HG02610 (cell line): Measurements from ENCODE around the gene LDLRAP1.
"Not testable (repeated sequence)": the region's sequence is repeated elsewhere in the genome, so short reads cannot be mapped to it uniquely, and the experiment has no call there.

Source experiments
- ATAC-seq: cut with Tn5 transposase; IDR thresholded peaks from one replicate; pipeline ENCODE4 v1.9.1; 2021; ENCODE audit warnings: mild to moderate bottlenecking, moderate library complexity; ENCODE audit not compliant: unreplicated experiment

The LDLRAP1 gene, protein sequence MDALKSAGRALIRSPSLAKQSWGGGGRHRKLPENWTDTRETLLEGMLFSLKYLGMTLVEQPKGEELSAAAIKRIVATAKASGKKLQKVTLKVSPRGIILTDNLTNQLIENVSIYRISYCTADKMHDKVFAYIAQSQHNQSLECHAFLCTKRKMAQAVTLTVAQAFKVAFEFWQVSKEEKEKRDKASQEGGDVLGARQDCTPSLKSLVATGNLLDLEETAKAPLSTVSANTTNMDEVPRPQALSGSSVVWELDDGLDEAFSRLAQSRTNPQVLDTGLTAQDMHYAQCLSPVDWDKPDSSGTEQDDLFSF

DNA sequence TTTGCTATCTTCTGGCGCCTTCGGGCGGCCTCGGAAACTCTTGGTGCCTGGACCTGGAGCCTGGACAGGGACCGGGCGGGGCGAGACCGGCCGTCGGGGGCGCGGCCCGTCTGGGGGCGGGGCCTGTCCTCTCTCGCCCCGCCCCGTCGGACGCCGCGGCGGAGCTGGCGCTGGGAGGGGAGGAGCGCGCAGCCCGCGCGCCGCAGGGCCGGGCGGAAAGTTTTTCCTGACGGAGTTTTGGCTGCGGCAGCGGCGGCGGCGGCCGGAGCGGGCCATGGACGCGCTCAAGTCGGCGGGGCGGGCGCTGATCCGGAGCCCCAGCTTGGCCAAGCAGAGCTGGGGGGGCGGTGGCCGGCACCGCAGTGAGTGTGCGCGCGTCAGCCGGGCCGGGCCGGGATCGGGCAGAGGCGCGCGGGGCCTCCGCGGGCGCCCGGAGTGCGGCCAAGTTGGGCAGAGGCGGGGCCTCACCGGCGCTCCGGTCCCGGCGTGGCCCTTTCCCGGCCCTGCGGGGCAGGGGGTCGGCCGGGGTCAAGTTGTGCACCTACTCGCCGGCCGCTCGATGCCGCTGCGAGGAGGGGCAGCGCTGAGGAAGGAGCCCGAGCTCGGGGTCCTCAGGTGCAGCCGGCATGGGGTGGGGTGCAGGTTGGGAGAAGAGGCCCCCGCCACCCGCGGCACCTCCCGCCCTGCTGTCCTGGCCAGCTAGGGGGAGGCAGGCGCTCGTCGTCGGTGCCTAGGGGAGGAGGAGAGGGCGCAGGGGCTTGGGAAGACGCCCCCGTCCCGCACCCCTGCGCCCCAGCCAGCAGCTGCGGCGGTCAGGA is at the start of gene LDLRAP1:
Gene LDLRAP1 (plus strand): TSS at position 182 of the 818 bp plus-strand sequence. CDS start 93 bp downstream, at position 275.
- ATAC-seq = peak; percentile 86

DNA sequence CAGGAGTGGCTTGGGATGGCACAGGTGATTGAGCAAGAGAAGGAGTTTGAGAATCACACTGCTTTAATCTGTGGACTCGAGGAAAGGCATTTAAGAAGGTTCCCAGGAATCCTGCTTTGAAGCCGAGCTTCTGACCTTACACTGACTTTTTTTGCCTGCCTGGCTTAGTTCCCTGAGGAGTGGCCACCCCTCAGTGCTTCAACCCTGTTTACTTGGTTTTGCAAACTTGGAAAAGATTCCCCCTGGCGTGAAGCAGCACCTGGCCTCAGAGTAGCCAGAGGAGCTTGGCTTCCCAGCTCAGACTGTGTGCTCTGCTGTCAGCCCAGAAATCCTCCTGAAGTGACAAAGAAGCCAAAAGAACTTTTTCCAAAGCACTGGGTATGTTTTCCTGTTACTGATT is 48.5 kb upstream of the LDLRAP1 start:
- ATAC-seq = no peak

- no peak for ATAC-seq
Observed at GRCh38 chr1:25500694-25501093, 42.7 kb upstream of the LDLRAP1 start.

- no peak for ATAC-seq
Observed at GRCh38 chr1:25501235-25502058, 42.0 kb upstream of the LDLRAP1 start.

DNA sequence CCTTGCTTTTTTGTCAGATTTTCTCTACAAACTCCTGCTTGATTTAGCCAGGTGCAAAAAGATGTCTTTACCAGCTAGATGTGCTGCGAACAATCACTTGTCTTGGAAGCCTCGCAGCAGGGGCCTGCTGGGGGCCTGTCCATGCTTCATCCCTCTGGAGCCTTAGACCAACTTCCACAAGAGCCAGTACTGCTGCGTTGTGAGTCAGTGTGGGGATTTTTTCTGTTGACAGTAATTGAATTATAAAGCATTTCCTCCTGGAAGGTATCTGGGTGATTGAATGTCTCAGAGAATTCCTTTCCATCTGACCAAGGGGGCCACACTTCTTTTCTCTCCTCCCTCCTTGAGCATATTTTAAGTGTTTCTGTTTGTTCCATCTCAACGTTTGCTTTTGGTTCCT is 40.4 kb upstream of the LDLRAP1 start:
- ATAC-seq = no peak

DNA sequence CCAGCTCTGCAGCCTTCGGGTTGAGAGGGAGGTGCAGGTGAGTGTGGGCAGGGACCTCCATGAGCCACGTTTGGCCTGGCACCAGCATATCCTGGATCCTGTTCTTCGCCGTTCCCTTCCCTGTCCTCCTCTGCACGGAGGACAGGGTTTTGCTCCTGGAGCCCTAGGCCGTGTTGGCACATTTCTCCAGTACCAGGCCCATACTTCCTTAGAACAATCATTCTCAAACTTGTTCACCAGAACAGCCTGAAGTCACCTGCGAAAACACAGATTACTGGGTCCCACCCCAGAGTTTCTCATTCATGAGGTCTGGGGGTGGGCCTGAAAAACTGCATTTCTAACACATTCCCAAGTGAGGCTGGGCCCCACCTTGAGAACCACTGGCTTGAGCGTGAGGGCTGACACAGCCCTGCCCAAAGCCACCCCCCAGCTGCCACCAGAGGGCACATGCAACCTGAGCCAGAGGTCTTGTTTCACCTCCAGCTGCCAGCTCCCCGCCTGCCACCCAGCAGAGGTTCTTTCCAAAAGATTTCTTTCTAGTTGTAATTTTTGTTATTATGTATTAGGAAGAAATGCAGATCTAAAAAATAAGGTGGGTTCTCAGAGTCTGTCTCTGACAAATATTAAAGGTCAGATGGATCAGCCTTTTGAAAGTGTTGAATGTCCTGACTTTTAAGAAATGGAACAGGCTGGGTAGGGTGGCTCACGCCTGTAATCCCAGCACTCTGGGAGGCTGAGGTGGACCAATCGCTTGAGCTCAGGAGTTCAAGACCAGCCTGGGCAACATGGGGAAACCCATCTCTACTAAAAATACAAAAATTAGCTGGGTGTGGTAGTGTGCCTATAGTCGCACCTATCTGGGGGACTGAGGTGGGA is 39.6 kb upstream of the LDLRAP1 start:
- ATAC-seq = no peak

- no peak for ATAC-seq
Observed at GRCh38 chr1:25504706-25505595, 38.5 kb upstream of the LDLRAP1 start.

GRCh38 chr1:25505656-25506385 is 37.6 kb upstream of the LDLRAP1 start:
- ATAC-seq = no peak

DNA sequence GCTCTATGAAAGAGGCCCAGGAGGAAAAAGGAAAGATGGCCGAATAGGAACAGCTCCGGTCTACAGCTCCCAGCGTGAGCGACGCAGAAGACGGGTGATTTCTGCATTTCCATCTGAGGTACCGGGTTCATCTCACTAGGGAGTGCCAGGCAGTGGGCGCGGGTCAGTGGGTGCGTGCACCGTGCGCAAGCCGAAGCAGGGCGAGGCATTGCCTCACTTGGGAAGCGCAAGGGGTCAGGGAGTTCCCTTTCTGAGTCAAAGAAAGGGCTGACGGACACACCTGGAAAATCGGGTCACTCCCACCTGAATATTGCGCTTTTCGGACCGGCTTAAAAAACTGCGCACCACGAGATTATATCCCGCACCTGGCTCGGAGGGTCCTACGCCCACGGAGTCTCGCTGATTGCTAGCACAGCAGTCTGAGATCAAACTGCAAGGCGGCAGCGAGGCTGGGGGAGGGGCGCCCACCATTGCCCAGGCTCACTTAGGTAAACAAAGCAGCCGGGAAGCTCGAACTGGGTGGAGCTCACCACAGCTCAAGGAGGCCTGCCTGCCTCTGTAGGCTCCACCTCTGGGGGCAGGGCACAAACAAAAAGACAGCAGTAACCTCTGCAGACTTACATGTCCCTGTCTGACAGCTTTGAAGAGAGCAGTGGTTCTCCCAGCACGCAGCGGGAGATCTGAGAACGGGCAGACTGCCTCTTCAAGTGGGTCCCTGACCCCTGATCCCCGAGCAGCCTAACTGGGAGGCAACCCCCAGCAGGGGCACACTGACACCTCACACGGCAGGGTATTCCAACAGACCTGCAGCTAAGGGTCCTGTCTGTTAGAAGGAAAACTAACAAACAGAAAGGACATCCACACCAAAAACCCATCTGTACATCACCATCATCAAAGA is 36.6 kb upstream of the LDLRAP1 start:
- not testable (repeated sequence) for ATAC-seq

DNA sequence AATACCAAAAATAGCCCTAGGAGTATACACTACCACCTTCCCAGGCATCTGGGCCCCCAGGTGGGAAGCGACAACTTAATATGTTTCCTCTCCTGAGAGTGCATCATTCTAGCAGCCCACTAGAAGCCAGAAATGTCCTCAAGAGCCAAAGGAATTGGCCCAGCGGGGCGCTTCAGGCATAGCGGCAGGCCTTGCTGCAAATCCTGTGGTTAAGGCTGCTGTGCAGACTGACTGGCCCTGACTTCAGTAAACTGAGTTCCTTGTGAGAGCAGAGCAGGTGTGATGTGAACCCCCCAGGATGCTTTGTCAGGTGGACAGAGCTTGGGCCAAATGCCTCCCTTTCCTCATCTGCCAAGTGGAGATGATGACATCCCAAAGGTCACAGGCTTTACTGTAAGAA is 29.7 kb upstream of the LDLRAP1 start:
- ATAC-seq = no peak

DNA sequence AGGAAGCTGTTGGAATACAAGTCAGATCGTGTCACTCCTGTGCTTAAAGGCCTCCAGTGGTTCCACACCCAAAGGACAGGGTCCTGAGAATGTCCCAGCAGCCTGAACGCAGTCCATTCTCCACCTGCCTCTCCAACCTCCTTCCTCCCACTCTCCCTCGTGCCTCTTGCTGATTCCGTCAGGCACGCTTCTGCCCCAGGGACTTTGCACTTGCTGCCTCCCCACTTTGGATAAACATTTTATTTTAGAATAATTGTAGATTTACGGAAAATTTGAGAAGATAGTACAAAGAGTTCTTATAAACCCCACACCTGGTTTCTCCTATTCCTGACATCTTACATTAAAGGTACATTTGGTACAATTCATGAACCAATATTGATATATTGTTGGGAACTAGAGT is 28.4 kb upstream of the LDLRAP1 start:
- no peak for ATAC-seq

DNA sequence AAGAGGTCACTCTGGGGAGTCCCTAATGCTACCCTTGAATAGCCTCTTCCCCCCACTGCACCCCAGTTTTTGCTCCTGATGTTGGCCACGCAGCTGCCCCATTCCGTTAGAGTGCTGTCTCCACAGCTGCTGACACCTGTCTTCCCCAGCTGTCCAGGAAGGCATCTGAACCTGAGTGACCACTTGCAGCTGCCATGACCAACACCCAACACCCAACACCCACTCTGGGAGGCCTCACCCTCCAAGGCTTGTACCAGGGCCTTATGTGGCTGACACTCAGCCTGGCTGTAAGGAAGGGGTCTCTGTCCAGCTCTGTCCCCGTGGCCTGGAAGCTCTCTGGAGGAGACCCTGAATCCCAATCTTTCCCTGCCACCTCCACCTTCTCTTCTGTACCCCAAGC is 26.7 kb upstream of the LDLRAP1 start:
- ATAC-seq = no peak

- ATAC-seq = no peak
Observed at GRCh38 chr1:25517476-25518394, 25.7 kb upstream of the LDLRAP1 start.

DNA sequence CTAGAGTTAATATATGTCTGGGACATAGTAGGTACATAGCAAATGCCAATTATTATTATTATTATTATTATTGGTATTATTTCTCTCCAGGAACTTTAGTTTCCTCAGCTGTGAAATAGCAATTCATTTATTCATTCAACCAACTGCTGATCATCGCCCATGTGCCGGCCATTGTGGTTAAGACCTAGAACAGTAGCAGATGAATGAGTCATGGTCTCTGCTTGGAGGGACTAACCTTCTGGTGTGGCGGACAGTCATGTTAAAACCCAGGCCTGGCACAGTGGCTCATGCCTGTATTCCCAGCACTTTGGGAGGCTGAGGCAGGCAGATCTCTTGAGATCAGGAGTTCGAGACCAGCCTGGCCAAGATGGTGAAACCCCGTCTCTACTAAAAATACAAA is 23.8 kb upstream of the LDLRAP1 start:
- no peak for ATAC-seq

GRCh38 chr1:25520446-25521061 is 22.9 kb upstream of the LDLRAP1 start:
- no peak for ATAC-seq

DNA sequence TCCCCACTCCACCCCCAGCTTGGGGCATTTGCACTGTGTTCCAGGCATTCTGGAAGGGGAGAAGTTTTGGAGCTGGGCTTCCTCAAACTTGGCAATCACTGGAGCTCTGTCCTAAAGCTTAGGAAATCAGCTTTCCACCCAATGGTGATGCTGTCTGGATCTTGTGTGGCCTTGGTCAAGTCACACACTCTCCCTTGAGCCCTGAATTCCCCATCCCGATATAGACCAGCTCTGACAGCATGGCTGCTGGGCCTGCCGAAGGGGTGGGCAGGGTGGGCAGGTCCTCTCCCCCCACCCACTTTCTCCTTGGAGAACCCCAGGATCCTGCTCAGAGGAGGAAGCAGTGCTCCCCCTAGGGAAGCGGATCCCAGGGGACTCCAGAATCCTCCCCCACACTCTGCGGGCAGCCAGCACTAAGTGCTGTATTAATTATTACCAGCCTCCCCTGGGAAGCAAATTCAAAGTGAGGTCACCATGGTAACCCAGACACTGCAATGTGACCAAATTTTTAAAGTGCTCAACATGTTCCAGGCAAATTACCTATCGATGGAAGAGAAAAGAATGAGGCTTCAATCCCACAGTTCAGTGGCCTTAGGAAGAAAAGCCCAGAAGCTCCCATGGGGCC is 21.3 kb upstream of the LDLRAP1 start:
- ATAC-seq = no peak
